ENCODE results near the gene CD7.
A peak's percentile ranks its signal among the peaks of the same experiment; 100 is the strongest.
"Not testable (repeated sequence)": the region's sequence is repeated elsewhere in the genome, so short reads cannot be mapped to it uniquely, and the experiment has no call there.

Gene CD7

GRCh38 chr17:82317394-82318168 is at the start of gene CD7:
CD7 (minus strand) TSS chr17:82317608; CDS start chr17:82317495, 113 bp downstream.
- no peak for DNase-seq

- no peak for DNase-seq
Measured at GRCh38 chr17:82366749-82367148, 49.3 kb upstream of the CD7 start.

- DNase-seq: no peak
Measured at GRCh38 chr17:82365606-82366295, 48.3 kb upstream of the CD7 start.

- no peak for DNase-seq
Measured at GRCh38 chr17:82361885-82362633, 44.7 kb upstream of the CD7 start.

GRCh38 chr17:82359451-82360074 is 42.2 kb upstream of the CD7 start:
- DNase-seq: not testable (repeated sequence)

- DNase-seq: no peak
Measured at GRCh38 chr17:82358465-82359350, 41.3 kb upstream of the CD7 start, which contains the start of gene TEX19. TEX19 (plus strand) TSS chr17:82359247; CDS start chr17:82362151, 2,904 bp downstream.

GRCh38 chr17:82357394-82357793 is 40.0 kb upstream of the CD7 start:
- no peak for DNase-seq

- no peak for DNase-seq
Measured at GRCh38 chr17:82356845-82357355, 39.5 kb upstream of the CD7 start.

GRCh38 chr17:82355770-82356427 is 38.5 kb upstream of the CD7 start:
- no peak for DNase-seq

- no peak for DNase-seq
Measured at GRCh38 chr17:82354804-82355308, 37.4 kb upstream of the CD7 start.

GRCh38 chr17:82353484-82353883 is 36.1 kb upstream of the CD7 start:
- DNase-seq: no peak

- peak; percentile 71 for DNase-seq
Measured at GRCh38 chr17:82351713-82352488, 34.5 kb upstream of the CD7 start.

- DNase-seq: no peak
Measured at GRCh38 chr17:82351254-82351712, 33.9 kb upstream of the CD7 start.

- no peak for DNase-seq
Measured at GRCh38 chr17:82350182-82351030, 33.0 kb upstream of the CD7 start.

- DNase-seq: no peak
Measured at GRCh38 chr17:82349287-82349701, 31.9 kb upstream of the CD7 start.

- DNase-seq: no peak
Measured at GRCh38 chr17:82348866-82349265, 31.5 kb upstream of the CD7 start.

- DNase-seq: no peak
Measured at GRCh38 chr17:82348434-82348833, 31.0 kb upstream of the CD7 start.

- not testable (repeated sequence) for DNase-seq
Measured at GRCh38 chr17:82347994-82348393, 30.6 kb upstream of the CD7 start.
